GM23338 (cell line): Measurements from ENCODE around the gene SLC2A9. TPM values are rescaled to one million over a fixed set of nuclear protein-coding genes. Genes with fewer than 3 reads are reported as not detected.

Experiments
- ATAC-seq: fragments of 200-7000 bp; cut with Tn5 transposase; 3 replicates; pipeline ENCODE4 v1.9.1; 2020
- DNase-seq: peaks from one replicate; pipeline ENCODE4 v3.0.0-alpha.2; 2015; ENCODE audit warnings: low spot score
- H2AFZ ChIP-seq: fragments of 200-600 bp; sonication (generic); 2 replicates; pipeline ENCODE4 v1.8.0; 2016; ENCODE audit warnings: antibody characterized with exemption, mild to moderate bottlenecking, moderate library complexity
- H3F3A ChIP-seq: fragments of 200-600 bp; sonication (generic); replicated peaks from 2 replicates; pipeline ENCODE4 v1.8.0; 2017; ENCODE audit warnings: antibody characterized with exemption, mixed run types, low read depth
- H3K27ac ChIP-seq: fragments of 200-600 bp; sonication (generic); 2 replicates; pipeline ENCODE4 v1.6.1; 2016; ENCODE audit warnings: low read depth
- H3K27me3 ChIP-seq: fragments of 200-600 bp; sonication (generic); 2 replicates; pipeline ENCODE4 v1.8.0; 2016; ENCODE audit warnings: mild to moderate bottlenecking, mixed run types, moderate library complexity; ENCODE audit not compliant: insufficient read depth
- H3K36me3 ChIP-seq: fragments of 200-600 bp; sonication (generic); 2 replicates; pipeline ENCODE4 v1.8.0; 2016; ENCODE audit warnings: mild to moderate bottlenecking; ENCODE audit not compliant: insufficient read depth
- H3K4me1 ChIP-seq: fragments of 200-600 bp; sonication (generic); 2 replicates; pipeline ENCODE4 v1.8.0; 2016; ENCODE audit warnings: mild to moderate bottlenecking, moderate library complexity; ENCODE audit not compliant: insufficient read depth
- H3K4me2 ChIP-seq: fragments of 200-600 bp; sonication (generic); 2 replicates; pipeline ENCODE4 v1.7.1; 2017; ENCODE audit warnings: mixed run types
- H3K4me3 ChIP-seq: fragments of 200-600 bp; sonication (generic); 2 replicates; pipeline ENCODE4 v1.6.1; 2016; ENCODE audit warnings: mixed run types
- H3K79me2 ChIP-seq: fragments of 200-600 bp; sonication (generic); replicated peaks from 2 replicates; pipeline ENCODE4 v1.8.0; 2017; ENCODE audit warnings: mild to moderate bottlenecking; ENCODE audit not compliant: insufficient read depth
- H3K9me2 ChIP-seq: fragments of 200-600 bp; sonication (generic); 2 replicates; pipeline ENCODE4 v1.8.0; 2017; ENCODE audit not compliant: insufficient read depth
- H4K20me1 ChIP-seq: fragments of 200-600 bp; sonication (generic); replicated peaks from 2 replicates; pipeline ENCODE4 v1.8.0; 2017; ENCODE audit warnings: mild to moderate bottlenecking; ENCODE audit not compliant: insufficient read depth
- H3K27ac Mint-ChIP-seq: 2 replicates; pipeline ENCODE4 v1.8.0; 2020; ENCODE audit warnings: inconsistent platforms, mild to moderate bottlenecking, moderate library complexity, mixed read lengths
- H3K27me3 Mint-ChIP-seq: 3 replicates; pipeline ENCODE4 v1.8.0; 2022; ENCODE audit warnings: low read depth, mild to moderate bottlenecking, moderate library complexity, mixed read lengths, inconsistent platforms; ENCODE audit not compliant: insufficient read depth, poor library complexity
- H3K36me3 Mint-ChIP-seq: 3 replicates; pipeline ENCODE4 v1.8.0; 2021; ENCODE audit warnings: low read depth, mild to moderate bottlenecking, inconsistent platforms, moderate library complexity, mixed read lengths
- H3K4me1 Mint-ChIP-seq: 3 replicates; pipeline ENCODE4 v1.8.0; 2020; ENCODE audit warnings: mild to moderate bottlenecking, inconsistent platforms, mixed read lengths
- H3K4me3 Mint-ChIP-seq: 3 replicates; pipeline ENCODE4 v1.8.0; 2021; ENCODE audit warnings: moderate library complexity, mild to moderate bottlenecking, inconsistent platforms, mixed read lengths
- H3K9me3 Mint-ChIP-seq: 3 replicates; pipeline ENCODE4 v1.8.0; 2020; ENCODE audit warnings: moderate library complexity, mild to moderate bottlenecking, inconsistent platforms, mixed read lengths
- JUNB ChIP-seq: IDR thresholded peaks from one replicate; pipeline ENCODE4 v1.6.1; 2016; ENCODE audit warnings: antibody characterized with exemption; ENCODE audit not compliant: unreplicated experiment
- NANOG ChIP-seq: IDR thresholded peaks from 2 replicates; pipeline ENCODE4 v1.6.1; 2016; ENCODE audit warnings: antibody characterized with exemption, borderline replicate concordance
- POLR2AphosphoS5 ChIP-seq: IDR thresholded peaks from 2 replicates; pipeline ENCODE4 v1.6.1; 2016; ENCODE audit warnings: antibody characterized with exemption, low read depth
- REST ChIP-seq: IDR thresholded peaks from one replicate; pipeline ENCODE4 v1.6.1; 2018; ENCODE audit warnings: antibody characterized with exemption; ENCODE audit not compliant: unreplicated experiment
- ZNF331 ChIP-seq: fragments of 250-450 bp; sonication (Bioruptor Pico); IDR thresholded peaks from 2 replicates; pipeline ENCODE4 v1.5.0; 2020; ENCODE audit warnings: low read depth, mild to moderate bottlenecking, moderate library complexity
- polyA plus RNA-seq: library from polyadenylated mRNA; unstranded; fragments of >200 nt; fragmentation: Nextera tagmentation; extraction: Ambion mirVana; gene quantifications from 2 replicates; pipeline ENCODE4 v1.2.1, GENCODE V29; 2016
- total RNA-seq: library from RNA; depleted of rRNA; stranded (reverse); fragments of >200 nt; shearing (Covaris generic); gene quantifications from 2 replicates; pipeline ENCODE4 v1.2.3, GENCODE V29; 2014
- TF ChIP-seq, protein P1 (sequence below), 2 experiments: fragments of 200-600 bp in 1 of 2; sonication (generic) in 1 of 2; conservative IDR thresholded peaks; 2 replicates each; pipeline versions ENCODE4 v1.5.1 to v1.6.1; 2016 to 2017; ENCODE audit warnings: antibody characterized with exemption in 2 of 2, low read depth in 2 of 2, mild to moderate bottlenecking in 2 of 2, moderate library complexity in 1 of 2

The SLC2A9 gene
- total and polyA plus RNA-seq, 2 experiments from 2014 or later = 0.21 to 0.40 TPM

DNA sequence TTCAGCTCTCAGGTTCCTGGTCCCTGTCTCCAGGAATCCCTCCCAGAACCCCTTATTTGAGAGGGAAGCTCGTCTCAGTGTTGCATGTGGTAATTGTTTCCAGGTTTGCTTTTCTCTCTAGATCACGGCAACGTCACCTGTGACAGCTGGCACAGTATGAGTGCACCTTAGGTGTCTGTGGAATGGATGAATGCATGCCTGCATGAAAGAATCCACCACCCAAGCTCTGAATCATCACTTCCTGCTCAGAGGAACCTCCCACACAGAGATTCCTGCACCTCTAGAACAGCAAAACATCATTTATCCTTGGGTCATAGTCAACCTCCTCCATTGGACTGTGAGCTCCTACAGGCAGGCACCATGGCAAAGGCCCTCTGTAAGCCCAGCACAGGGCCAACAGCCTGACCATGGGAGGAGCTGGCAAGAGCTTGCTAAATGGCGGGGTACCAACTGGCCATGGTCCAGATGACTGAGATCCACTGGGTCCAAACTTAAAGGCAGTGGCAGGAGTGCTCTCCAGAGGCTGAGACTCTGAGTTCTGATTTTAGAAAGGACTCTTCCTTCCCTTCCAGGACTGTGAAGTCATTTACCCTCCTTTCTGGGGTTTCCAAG lies 116.2 kb downstream of the SLC2A9 start:
- Mint-ChIP-seq H3K27me3 (peaks cover 4% of the 10 kb centered on the region), H3K27ac (no peak overlapping the region), H3K4me3 (no peak overlapping the region), H3K4me1 (no peaks in the 10 kb centered on the region), H3K36me3 (no peaks in the 10 kb centered on the region), H3K9me3 (no peaks in the 10 kb centered on the region; the same call in 2 of the 3 replicates)
- Histone ChIP-seq H3K27ac (no peak overlapping the region), H3K79me2 (no peaks in the 10 kb centered on the region), H3K36me3 (no peaks in the 10 kb centered on the region), H3K9me2 (peaks cover 11% of the 10 kb centered on the region; the same call in 1 of the 2 replicates), H3F3A (no peaks in the 10 kb centered on the region), H3K27me3 (no peaks in the 10 kb centered on the region), H3K4me3 (no peak overlapping the region), H3K4me1 (no peaks in the 10 kb centered on the region), H2AFZ (no peak overlapping the region), H3K4me2 (no peak overlapping the region), H4K20me1 (no peaks in the 10 kb centered on the region)
- DNase-seq = no peak
- TF ChIP-seq JUNB = no peak
- no peak for ATAC-seq

DNA sequence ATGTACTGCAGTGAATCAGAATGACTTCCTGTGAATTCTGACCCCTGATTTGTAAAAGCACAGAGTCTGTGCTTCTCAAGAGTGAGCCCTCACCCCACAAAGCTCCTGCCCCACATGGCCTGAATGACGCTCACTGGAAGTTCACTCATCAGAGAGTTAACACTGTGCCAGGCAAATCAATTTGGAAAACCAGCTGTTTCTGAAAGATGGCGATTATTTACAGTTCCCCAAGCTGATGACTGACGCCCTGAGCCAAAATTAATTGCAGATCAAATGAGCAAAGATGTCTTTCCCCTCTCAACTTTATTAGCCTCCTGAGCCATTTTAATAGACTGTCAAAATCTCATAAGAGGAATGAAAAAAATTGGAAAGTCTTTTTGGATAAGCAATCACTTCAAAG lies 118.0 kb downstream of the SLC2A9 start:
- Histone ChIP-seq H3K27me3 (no peaks in the 10 kb centered on the region), H3K4me1 (peaks cover 2% of the 10 kb centered on the region; the same call in 1 of the 2 replicates), H3K4me3 (no peak overlapping the region), H4K20me1 (no peaks in the 10 kb centered on the region), H3K4me2 (no peak overlapping the region), H2AFZ (no peak overlapping the region), H3F3A (no peaks in the 10 kb centered on the region), H3K79me2 (no peaks in the 10 kb centered on the region), H3K9me2 (peaks cover 11% of the 10 kb centered on the region; the same call in 1 of the 2 replicates), H3K36me3 (no peaks in the 10 kb centered on the region), H3K27ac (no peak overlapping the region)
- H3K36me3 Mint-ChIP-seq = no peaks in the 10 kb centered on the region
- ATAC-seq (no peak), DNase-seq (no peak)
- TF ChIP-seq, protein P1, sequence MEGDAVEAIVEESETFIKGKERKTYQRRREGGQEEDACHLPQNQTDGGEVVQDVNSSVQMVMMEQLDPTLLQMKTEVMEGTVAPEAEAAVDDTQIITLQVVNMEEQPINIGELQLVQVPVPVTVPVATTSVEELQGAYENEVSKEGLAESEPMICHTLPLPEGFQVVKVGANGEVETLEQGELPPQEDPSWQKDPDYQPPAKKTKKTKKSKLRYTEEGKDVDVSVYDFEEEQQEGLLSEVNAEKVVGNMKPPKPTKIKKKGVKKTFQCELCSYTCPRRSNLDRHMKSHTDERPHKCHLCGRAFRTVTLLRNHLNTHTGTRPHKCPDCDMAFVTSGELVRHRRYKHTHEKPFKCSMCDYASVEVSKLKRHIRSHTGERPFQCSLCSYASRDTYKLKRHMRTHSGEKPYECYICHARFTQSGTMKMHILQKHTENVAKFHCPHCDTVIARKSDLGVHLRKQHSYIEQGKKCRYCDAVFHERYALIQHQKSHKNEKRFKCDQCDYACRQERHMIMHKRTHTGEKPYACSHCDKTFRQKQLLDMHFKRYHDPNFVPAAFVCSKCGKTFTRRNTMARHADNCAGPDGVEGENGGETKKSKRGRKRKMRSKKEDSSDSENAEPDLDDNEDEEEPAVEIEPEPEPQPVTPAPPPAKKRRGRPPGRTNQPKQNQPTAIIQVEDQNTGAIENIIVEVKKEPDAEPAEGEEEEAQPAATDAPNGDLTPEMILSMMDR (conservative IDR thresholded peaks at IDR 0.05; ENCODE audit: low read depth in 2 of 2) = no peak
- TF ChIP-seq POLR2AphosphoS5 = no peak
- TF ChIP-seq ZNF331 (CRISPR knock-in tag) = no peak
- no peak for TF ChIP-seq NANOG
- TF ChIP-seq REST = no peak
- H3K27ac Mint-ChIP-seq = no peak overlapping the region
- no peak overlapping the region for H3K4me3 Mint-ChIP-seq
- peaks cover 4% of the 10 kb centered on the region for H3K27me3 Mint-ChIP-seq
- H3K4me1 Mint-ChIP-seq = peaks cover 10% of the 10 kb centered on the region; the same call in 2 of the 3 replicates
- H3K9me3 Mint-ChIP-seq = no peaks in the 10 kb centered on the region; the same call in 2 of the 3 replicates
